Posterior cingulate gyrus (tissue), 11 donors: ENCODE data around the gene FAM53C.
A peak's percentile ranks its signal among the peaks of the same experiment; 100 is the strongest.
"Not testable (repeated sequence)": the region's sequence is repeated elsewhere in the genome, so short reads cannot be mapped to it uniquely, and the experiment has no call there.

Experiments used
- DNase-seq, 10 donors: peaks; one replicate each; pipeline versions ENCODE4 v3.0.0 to v3.0.0-alpha.2; 2020 to 2021; ENCODE audit warnings: mixed read lengths in 3 of 10
- intact Hi-C: fragments of 100-400 bp; cut with DNase I; formaldehyde crosslinking; loops from one replicate; pipeline ENCODE4 v1.15.1; 2023

The FAM53C gene

DNA sequence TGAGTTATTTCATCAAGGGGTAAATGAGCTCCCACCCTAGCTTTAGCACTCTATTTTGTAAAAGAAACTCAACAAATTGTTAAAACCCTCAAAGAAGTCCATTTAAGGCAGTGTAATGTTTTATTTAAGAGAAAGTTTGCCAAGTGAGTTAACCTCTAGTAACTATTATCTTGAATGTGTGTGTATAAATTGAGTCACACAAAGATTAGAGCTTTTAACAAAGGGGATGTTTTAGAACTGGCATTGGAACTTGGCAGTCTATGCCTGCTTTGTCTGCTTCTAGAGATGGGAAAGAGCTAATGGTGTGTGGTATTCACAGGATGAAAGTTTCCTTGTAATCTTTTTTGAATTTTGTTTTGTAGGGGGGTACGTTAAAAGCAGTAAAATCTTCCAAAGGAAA, 47.6 kb downstream of the FAM53C start:
- intact Hi-C loops: no loop called here
- no peak for DNase-seq

DNA sequence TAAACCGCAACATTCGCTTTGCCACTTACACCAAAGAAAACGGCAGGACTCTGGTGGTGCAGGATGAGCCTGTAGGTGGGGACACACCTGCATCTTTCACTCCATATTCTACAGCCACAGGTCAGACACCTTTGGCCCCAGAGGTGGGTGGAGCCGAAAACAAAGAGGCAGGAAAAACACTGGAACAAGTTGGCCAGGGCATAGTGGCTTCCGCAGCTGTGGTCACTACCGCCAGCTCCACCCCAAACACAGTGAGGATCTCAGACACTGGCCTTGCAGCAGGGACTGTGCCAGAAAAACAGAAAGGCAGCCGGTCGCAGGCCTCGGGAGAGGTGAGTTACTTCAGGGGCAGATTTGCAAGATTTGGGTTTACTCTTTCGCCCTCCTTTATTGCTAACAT, 48.2 kb downstream of the FAM53C start:
- intact Hi-C loops: no loop called here
- peak in 4 of 10 donors; percentile 17 to 83 (median 37) for DNase-seq

DNA sequence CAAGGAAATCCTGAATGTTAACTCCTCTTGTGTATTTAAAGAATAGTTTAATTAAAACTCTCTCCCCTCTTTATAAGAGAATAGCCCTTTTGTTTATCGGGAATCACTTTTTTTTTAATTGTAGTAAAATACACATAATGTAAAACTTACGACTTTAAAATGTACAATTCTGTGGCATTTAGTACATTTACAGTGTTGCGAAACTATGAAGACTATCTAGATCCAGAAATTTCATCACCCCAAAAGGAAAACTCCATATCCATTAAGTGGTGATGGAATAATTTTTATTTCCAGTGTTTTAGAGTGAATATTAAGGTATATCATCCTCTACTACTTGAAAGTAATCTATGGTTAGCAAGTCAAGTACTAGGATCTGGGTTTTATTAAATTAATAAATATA, 51.3 kb downstream of the FAM53C start:
- DNase-seq: no peak
- intact Hi-C loops: no loop called here

DNA sequence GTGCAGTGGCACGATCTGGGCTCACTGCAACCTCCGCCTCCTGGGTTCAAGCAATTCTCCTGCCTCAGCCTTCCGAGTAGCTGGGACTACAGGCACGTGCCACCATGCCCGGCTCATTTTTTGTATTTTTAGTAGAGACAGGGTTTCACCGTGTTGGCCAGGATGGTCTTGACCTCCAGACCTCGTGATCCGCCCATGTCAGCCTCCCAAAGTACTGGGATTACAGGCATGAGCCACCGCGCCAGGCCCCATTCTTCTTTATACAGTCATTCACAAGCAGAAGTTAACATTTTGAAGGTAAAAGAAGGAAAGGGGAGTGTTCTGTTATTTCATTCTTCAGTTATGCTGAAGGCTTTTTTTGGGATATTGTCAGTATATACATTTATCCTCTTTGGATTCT, 51.8 kb downstream of the FAM53C start:
- DNase-seq, intact Hi-C loops: not testable (repeated sequence)

DNA sequence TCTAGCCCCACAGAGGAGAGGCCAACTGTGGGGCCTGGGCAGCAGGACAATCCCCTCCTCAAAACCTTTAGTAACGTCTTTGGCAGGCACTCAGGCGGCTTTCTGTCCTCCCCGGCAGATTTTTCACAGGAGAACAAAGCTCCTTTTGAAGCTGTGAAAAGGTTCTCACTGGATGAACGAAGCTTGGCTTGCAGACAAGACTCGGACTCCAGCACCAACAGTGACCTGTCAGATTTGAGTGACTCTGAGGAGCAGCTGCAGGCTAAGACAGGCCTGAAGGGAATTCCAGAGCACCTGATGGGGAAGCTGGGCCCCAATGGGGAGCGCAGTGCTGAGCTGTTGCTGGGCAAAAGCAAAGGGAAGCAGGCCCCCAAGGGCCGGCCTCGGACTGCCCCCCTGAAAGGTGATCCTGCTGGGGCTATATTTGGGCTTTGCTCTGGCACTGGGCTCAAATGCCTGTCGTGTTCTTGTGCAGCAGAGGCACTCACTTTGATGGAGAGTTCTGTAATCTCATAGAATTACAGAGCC, 53.9 kb downstream of the FAM53C start:
- intact Hi-C loops: no loop called here
- peak in 9 of 10 donors; percentile 27 to 88 (median 45) for DNase-seq
